Esophagus mucosa (tissue), 1 donor: ENCODE results near the gene HCRT. TPM values are rescaled to one million over a fixed set of nuclear protein-coding genes. Genes with fewer than 3 reads are reported as not detected.
A peak's percentile ranks its signal among the peaks of the same experiment; 100 is the strongest.
"Not testable (repeated sequence)": the region's sequence is repeated elsewhere in the genome, so short reads cannot be mapped to it uniquely, and the experiment has no call there.

Source experiments
- ATAC-seq: fragments of 200-7000 bp; cut with Tn5 transposase; one replicate; pipeline ENCODE4 v1.9.1; 2020
- total RNA-seq: library from RNA; stranded (reverse); gene quantifications from one replicate; pipeline ENCODE4 v1.2.4, GENCODE V29; 2023
- donor health status: DM: yes; HTN: yes; CAD: no.

HCRT gene
- total RNA-seq, 1 donor from 2014 or later = not detected

GRCh38 chr17:42179335-42179734, 5.9 kb downstream of the HCRT start:
- no peak for ATAC-seq

DNA sequence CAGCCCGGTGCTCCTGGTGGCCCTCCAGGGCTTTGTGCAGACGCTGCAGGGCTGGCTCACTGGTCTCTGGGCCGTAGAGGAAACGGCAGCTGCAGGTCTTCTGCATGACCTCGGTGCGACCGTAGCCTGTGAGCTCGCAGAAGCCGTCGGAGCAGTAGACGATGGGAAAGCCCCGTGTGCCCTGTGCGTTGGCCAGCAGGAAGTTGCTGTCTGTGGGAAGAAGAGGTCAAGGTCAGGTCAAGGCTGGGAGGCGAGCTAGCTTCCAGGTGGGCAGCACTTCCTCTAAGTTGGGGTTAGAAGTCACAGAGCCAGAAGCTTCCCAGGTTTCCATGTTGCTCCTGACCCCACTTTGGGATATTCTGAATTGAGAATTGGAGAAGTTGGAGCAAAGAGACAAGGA, 6.4 kb downstream of the HCRT start:
- ATAC-seq = no peak

DNA sequence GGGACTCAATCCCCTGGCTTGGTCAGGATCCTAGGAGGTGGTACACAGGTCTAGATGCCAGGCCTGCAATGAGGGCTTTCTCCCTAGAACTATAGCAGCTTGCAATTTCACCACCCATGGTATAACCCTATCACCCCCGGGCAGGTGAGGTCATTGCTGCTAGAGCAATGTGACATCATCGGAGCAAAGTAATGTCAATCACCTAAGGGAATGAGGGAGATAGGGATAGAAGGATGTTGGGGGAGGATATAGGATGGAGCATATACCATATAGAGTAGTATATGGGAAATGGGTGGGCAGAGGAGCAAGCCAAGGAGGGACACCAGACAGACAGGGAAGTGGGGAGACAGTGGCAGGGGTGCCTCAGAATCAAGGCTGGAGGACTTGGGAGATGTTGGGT, 7.6 kb downstream of the HCRT start:
- no peak for ATAC-seq

DNA sequence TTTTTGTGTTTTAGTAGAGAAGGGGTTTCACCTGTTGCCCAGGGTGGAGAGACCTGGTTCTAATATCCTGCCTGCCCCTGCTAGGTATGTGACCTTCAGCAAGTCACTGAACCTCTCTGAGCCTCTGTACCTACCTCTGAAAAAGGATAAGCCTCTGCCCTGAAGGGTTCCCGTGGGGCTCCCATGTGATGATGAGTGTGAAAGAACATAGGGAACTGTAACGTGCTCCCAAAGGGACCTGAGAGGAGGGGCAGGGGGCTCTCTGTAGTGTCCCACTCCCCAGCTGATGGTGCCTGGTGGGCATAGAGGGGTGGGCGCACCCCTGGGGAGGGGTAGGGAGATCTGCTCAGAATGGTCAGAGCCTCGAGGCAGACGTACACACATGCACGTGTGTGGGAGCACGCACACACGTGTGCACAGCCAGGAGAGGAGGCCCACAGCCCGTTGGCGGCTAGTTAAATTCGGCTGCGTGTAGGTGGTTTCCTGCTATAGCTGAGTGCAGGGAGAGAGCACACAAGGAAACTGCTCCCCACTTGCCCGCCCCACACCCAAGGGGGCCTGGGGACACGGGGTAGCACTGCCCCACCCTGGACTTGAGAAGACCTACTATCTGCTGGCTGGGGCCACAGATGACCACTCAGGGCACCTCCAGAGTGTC, 11.0 kb downstream of the HCRT start:
- no peak for ATAC-seq

DNA sequence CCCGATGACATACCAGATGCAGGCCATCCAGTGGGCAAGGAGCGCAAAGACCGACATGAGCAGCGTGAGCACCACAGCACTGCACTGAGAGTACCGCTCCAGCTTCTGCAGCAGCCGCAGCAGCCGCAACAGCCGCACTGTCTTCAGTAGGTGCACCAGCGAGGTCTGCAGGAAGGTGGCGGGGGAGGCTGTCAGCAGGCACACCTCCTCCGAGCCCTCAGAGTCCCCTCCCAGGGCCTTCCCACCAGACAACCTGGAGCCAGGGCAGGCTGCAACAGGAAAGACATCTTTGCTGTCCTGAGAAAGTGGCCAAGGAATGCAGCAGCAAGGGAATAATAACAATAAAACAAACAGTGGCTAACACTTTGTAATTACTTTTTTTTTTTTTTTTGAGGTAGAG, 13.4 kb downstream of the HCRT start:
- ATAC-seq = peak; percentile 34

DNA sequence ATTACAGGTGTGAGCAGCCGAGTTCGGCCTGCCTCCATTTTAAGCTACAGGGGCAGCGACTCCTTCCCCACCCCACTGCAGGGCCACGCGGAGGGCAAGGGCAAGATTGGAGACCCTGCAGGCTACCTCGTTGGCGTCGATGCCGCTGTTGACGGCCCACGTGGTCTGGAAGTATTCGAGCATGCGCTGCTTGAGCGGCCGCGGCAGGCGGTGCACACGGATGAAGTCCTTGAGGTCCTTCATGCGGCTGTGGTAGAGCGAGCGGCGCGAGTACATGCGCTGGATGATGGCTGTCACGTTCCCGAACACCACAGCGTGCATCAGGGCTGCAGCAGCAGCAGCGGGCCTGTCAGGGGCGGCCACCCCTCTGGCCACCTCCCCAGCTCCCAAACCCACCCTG, 15.9 kb downstream of the HCRT start:
- ATAC-seq = no peak

GRCh38 chr17:42167807-42168206, 17.4 kb downstream of the HCRT start:
- ATAC-seq = no peak

- ATAC-seq = no peak
Observed at GRCh38 chr17:42166196-42166763, 19.0 kb downstream of the HCRT start.

DNA sequence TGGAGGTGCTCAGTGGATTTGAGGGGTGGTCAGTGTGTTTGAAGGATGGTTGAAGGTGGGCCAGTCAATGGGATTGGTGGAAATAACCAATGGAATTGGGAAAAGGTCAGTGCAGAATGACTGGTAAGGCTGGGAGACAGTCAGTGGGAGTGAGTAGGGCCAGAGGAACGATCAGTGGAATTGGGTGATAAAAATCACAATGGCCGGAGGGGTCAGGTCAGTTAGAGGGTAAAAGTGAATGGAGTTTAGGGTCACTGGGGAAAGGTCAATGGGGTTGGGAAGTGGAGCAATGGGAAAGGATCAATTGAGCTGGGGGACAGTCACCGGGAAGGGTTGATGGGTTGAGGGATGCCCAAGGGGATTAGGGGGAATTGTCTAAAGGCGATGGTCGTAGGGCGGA, 19.5 kb downstream of the HCRT start:
- no peak for ATAC-seq

GRCh38 chr17:42163696-42164407, 21.4 kb downstream of the HCRT start:
- ATAC-seq = no peak

DNA sequence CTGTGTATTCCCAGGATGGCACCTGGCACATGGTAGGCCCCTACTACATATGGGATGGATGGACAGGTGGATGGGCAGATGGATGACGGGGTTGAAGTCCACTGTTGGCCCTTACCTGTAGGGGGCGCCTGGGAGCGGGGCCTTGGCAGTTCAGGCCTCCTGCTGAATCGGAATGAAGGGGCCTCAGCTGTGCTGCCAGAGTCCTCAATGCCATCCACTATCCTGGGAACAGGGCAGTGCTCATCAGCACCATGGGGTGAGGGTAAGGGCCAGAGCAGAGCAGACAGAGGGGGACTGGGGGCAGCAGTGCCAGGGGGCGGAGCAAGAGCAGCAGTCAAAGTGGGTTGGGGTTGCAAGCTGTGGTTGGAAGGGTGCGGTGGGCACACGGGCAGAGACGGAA, 22.1 kb downstream of the HCRT start:
- ATAC-seq = peak; percentile 27

GRCh38 chr17:42160531-42160910, 24.7 kb downstream of the HCRT start:
- no peak for ATAC-seq

- ATAC-seq = no peak
Observed at GRCh38 chr17:42159796-42160530, 25.3 kb downstream of the HCRT start.

DNA sequence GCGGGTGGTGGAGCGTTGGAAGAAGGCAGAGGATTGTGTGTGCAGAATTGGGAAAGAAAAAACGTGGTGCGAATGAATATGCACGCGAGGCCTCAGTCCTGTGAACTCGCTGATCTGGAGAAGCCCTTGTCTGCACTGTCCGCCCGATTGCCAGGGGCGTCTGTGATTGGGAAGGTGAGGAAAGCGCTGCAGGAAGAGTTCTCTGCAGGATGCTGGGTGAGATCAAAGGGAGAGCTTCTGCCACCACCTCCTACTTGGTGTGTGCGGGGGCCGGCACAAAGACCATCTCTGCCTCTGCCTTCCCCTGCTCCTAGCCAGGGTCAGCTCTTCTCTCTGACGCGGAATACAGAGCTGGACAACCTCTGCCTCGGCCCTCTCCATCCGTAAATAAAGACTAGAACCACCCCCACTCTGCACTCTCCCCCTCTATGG, 29.6 kb downstream of the HCRT start:
- ATAC-seq = no peak

DNA sequence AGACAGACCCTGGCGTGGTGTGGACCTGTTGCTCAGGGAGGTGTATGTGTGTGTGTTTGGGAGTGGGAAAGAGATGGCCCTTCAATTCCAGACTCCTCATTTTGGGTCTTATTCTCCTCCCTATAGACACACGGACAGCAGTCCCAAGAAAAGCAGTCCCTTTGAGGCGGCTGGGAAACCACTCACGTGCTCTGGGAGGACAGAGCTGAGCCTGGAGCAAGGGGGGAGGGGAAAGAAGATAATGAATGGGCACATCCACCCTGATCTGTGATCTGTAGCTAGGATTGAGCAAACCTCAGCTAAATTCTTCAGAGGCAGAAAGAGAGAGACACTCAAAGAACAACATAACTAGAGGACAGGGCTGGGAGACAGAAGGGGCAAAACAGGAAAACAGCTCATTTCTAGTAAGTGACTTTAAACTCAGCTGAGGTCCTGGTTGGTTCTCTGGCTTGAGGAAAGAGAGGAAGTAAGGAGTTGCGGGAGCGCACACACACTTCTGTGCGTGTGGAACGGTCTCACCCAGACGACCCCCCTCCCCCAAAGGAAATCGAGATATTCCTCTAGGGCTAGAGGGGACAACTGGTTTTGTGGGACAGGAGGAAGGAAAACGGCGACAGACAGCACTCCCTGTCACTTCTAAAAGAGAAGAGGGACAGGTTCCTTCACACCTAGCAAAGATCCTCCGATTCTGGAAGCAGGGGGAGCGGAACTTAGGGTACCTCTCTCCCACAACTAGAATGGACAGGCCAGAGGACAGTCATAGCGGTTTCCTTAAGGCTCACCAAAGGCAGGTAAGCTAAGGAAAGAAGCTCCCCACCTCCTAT, 31.1 kb downstream of the HCRT start:
- ATAC-seq = no peak

GRCh38 chr17:42146911-42147607, 38.2 kb downstream of the HCRT start:
- ATAC-seq = no peak

DNA sequence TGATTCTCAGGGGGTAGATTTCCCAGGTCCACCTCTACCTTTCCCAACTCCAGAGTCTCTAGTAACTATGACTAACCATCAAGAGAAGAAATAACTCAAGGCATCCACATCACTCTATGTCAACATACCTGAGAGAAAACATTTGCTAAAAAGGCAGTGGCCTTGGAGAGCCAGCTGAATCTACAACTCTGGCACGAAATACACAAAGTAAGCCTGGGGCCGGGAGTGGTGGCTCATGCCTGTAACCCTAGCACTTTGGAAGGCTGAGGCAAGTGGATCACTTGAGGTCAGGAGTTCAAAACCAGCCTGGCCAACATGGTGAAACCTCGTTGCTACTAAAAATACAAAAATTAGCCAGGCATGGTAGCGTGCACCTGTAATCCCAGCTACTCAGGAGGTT, 42.1 kb downstream of the HCRT start:
- not testable (repeated sequence) for ATAC-seq

DNA sequence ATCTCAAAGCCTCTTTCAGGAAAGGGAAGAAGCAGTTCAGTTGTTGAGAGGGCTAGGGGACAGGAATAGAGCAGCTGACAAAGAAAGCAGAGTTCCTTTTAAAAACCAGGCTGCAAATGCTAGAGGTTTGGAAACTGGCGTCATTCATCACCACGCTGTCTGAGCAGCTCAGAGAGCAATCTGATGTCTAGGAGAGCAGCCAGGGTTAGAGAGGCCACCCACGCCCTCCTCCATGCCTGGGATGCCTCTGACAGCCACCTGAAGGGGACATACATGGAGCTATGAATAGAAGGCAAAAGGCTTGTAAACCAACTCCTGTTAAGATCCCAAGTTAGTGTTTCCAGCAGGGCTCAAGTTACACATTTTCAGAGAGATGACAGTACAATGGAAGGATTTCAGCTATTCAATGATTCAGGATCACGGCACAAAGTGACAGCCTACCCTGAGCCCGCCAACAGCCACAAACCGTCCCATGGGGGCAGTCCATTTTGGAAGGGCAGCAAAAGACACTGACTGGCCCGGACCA, 42.8 kb downstream of the HCRT start:
- no peak for ATAC-seq

DNA sequence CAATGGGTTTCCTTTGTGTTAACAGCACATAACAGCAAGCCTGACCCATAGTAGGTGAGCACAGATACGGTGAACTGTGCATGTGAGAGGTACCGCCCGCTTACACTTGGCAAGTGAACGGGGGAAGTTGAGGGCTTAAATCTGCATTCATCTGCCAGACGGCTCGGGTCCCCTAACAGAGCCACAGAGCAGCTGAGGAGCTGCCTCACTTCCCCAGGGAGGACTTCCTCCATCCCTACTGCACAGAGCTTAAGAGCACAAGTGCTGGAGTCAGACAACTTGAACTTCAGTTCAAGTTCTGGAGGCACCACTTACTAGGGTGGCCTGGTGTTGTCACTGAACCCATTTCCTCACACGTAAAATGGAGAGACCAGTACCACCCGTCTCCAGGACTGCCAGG, 43.9 kb downstream of the HCRT start:
- ATAC-seq = no peak

DNA sequence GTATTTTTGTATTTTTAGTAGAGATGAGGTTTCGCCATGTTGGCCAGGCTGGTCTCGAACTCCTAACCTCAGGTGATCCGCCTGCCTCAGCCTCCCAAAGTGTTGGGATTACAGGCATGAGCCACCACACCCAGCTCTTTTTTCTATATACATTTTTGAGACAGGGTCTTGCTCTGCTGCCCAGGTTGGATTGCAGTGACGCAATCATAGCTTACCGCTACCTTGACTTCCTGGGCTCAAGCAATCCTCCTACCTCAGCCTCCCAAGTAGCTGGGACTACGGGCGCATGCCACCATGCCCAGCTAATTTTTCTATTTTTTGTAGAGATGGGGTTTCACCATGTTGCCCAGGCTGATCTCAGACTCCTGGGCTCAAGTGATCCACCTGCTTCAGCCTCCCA, 44.6 kb downstream of the HCRT start:
- ATAC-seq = not testable (repeated sequence)

DNA sequence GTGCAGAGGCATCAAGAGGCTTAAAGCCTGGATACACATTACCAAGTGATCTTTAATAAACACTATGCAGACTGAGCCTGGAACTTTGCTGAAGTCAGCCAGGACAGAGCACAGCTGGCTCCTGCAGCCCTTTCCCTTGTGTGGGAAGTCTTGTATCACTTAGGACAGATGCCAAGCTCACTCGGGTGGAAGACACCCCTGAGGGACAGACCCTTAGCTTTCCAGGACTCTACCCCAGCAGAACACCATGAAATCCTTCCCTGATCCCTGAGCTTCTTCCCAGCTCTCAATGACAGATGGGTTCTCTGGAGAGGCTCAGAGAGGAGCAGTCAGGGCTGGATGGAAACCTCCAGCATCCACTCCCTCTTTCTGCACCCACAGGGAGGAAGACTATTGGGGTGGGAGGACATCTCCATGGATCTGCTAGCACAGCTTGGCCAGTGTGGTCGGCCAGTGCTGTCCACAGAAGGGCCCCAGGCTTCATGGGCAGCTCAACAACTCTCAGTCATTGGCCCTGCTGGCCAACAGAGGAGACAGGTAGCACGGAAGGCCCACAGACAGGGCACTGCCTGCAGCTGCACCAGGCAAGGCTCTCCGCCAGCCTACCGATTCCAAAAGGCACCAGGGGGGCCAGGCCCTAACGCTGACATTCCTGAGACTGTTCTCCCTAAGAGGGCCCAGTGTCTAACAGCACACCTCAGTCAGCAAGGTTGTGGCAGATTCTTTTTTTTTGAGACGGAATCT, 46.3 kb downstream of the HCRT start:
- no peak for ATAC-seq
